NCI-H446 (cell line): Measurements from ENCODE around the gene SEZ6.
A peak's percentile ranks its signal among the peaks of the same experiment; 100 is the strongest.
"Not testable (repeated sequence)": the region's sequence is repeated elsewhere in the genome, so short reads cannot be mapped to it uniquely, and the experiment has no call there.

Experiments used
- DNase-seq, 2 experiments: peaks; one replicate each; lab custom pipeline; 2025; lab: John Stamatoyannopoulos, UW

Gene SEZ6

GRCh38 chr17:28937044-28937729 is 68.6 kb downstream of the SEZ6 start:
- DNase-seq: no peak

DNA sequence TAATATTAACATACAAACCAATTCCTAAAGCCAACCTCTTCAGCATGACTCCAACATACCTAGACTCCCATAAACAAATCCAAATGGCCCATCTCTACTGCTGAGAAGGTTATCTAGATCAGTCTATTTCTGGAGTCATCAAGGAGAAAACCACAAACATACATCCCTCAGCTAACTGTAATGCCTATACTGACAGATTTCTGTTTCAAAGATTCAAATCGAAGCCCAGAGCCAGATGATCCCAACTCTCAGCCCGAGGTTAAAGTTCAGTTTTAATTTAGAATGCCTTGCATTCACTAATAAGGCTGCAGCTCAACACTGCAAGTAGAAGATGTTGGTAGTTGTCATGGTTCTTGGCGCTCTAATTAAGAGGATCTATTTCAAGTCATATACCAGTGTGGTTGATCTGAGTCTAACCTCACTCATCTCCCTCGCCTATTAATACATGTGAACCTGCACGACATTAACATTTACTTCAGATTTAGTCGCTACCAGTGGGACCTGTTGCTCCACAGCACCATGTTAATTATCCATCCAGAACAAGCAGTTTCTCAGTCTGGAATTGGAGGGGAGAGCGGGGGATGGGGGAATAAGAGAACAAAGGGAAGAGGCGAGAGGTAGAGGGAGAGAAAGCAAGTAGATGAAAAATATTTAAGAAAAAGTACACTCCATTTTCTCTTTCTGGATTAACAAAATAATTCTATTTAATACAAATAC is 69.9 kb downstream of the SEZ6 start:
- DNase-seq: no peak

DNA sequence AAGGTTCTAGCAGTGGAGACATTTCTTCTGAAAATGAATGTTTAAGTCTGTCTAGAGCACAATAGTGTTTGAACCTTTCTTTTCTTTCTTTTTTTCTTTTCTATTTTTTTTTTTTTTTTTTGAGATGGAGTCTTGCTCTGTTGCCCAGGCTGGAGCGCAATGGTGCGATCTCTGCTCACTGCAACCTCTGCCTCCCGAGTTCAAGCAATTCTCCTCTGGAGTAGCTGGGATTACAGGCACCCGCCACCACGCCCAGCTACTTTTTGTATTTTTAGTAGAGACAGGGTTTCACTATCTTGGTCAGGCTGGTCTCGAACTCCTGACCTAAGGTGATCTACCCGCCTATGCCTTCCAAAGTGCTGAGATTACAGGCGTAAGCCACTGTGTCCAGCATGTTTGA is 71.3 kb downstream of the SEZ6 start:
- not testable (repeated sequence) for DNase-seq

DNA sequence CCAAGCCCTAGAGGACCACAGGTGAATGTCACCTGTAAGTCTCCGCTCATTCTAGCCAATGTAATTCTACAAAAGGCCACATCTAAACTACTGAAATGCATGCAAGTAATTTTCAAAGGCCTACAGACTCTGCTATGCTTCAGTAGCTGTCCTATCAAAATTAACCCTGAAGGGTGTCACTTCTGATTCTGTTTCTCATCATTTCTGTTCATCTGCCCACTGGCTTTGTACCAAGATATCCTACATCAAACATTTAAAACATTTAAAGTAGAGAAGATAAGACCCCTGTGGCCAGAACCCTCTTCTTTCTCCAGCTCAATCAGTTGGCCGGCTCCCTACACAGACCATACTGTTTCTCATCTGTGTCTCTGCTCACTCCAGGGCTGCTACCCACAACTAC is 76.0 kb downstream of the SEZ6 start:
- DNase-seq: no peak

- no peak for DNase-seq
Observed at GRCh38 chr17:28928061-28928460, 77.8 kb downstream of the SEZ6 start.

DNA sequence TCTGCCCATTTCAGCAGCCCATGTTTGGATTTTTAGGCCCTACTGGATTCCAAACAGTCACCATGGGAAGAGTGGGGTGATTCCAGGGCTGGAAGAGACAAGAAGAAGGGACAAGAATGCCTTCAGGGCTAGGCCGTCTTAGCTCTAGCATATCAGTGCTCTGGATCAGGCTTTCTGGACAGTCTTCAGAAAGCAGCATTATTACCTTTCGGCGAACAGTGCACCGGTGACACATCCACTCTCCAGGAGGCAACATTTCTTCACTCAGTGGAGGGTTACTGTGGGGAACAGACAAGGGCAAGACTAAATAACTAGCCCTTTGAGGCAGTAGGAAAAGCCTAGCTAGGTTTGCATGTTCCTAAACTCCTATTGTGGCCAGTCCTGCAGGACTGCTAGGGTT is 79.0 kb downstream of the SEZ6 start:
- DNase-seq: no peak

GRCh38 chr17:28926366-28926765 is 79.5 kb downstream of the SEZ6 start:
- DNase-seq: no peak

DNA sequence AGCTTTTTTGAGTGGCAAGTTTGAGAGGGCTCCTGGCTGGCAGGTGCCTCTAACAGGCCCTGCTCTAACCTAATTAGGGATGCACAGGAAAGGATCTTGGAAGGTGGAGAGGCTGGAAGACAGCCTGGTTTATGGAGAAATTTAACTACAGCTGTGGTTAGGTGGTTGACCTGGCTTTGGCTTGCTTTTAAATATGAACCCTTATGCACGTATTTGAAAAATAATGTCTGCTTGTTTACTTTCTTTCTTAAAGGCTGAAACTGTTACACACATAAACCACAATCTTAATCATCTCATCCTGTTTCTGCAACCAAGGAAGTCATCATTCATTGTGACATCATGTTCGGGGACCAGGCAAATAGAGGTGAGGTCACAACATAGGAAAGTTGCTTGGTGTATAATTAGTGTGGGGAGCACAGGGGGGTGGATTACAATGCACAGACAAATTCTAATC is 79.9 kb downstream of the SEZ6 start:
- no peak for DNase-seq

GRCh38 chr17:28920201-28920600 is 85.6 kb downstream of the SEZ6 start:
- DNase-seq: no peak

- DNase-seq: no peak
Observed at GRCh38 chr17:28918295-28918694, 87.5 kb downstream of the SEZ6 start.

DNA sequence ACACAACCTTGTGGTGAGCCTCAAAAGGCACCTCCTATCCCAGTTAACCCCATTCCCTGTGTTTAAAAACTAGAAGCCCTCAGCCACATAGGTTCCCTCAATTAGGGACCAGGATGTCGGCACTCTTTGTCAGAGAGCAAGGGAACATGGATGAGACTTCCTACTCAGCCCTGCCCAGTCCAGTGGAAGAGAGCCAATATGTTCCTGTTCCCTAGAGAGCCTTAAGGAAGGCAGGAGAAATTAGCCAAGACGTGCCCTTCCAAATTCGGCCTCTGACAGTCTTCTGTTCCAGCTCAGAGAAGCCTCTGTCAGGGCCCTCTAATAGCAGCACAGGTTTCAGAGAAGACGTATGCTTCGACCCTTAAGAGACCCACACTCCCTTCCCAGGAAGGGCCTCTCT is 88.4 kb downstream of the SEZ6 start:
- DNase-seq: no peak

DNA sequence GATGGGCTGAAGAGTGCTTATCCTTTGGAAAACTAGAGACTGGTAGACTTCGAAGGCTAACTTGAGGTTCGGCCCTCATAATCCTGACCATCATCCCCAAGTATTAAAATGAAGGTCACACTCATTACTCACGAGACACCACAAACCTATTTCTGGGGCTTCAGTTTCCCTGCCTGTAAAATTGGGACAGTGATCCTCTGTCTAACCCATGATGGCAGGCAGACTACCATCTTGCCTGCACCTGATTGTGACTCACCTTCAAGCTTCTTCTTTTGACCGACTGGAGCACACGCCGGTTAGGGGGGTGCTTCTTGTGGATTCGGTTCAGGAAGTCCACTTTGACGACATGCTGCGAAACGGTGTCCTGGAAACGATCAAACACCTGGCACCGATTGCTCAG is 88.8 kb downstream of the SEZ6 start:
- no peak for DNase-seq

- peak in 1 of 2 experiments; percentile 5 for DNase-seq
Observed at GRCh38 chr17:28916302-28916934, 89.4 kb downstream of the SEZ6 start.

- no peak for DNase-seq
Observed at GRCh38 chr17:28912938-28913333, 92.9 kb downstream of the SEZ6 start.

DNA sequence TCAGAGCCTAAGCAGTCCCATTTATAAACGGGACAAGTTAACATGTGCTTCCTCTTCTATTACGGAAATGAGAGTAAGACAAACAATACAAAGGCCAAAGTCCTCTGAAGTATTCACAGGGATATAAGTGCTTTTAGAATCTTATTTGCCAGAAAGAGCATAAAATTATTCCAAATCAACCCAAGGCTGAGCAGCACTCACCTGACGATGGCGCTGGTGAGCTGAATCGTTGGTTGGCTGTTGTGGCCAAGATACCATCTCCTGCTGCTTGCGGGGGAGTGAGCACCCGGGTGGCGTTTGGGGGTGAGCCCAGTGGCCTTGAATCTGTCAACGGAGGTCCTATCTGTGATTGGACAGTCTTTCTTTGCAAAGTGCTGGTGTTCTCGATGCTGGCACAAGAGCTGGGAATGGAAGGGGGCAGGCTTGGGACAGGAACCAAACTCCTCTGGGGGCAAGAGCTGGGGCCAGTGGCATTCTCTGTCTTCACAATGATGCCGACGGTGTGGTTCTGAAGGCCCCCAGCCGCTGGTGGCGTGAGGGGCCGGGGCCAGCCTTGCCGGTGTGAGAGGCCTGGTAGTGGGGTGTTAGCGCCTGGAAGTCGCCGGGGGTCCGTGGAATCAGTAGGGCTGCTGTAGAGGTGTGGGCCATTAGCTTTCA is 93.4 kb downstream of the SEZ6 start:
- no peak for DNase-seq

- no peak for DNase-seq
Observed at GRCh38 chr17:28911411-28912045, 94.3 kb downstream of the SEZ6 start.

- no peak for DNase-seq
Observed at GRCh38 chr17:28910534-28910933, 95.3 kb downstream of the SEZ6 start.

DNA sequence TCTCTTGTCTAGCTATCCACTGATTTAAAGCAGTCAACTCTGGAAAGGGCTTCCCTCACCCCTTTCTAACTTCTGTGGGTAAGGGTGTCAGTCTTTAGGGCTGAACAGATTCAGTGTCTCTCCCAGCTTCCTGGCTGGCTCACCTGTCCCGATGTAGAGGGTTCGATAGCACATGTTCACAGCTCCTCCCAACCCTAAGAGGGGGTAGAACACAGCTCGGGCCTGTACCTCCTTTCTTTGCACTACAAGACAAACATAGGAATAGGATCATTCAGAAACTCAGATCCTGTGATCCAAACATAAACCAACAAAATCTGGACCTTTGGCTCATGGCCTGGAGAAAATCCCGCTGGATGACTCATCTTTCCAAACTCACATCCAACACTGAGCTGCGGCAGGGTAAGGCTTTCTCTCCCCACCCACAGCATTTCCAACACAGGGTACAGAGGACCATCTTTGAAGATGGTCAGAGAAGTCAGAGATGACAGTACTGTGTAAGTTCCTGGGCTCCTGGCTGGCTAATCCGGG is 97.1 kb downstream of the SEZ6 start:
- peak in 1 of 2 experiments; percentile 7 for DNase-seq

GRCh38 chr17:28907709-28908475 is 97.9 kb downstream of the SEZ6 start:
- no peak for DNase-seq

GRCh38 chr17:28906706-28907438 is 99.0 kb downstream of the SEZ6 start:
- DNase-seq: no peak
